GM21737 (cell line): ENCODE data around the gene BLVRB.

Experiments
- ATAC-seq: cut with Tn5 transposase; IDR thresholded peaks from one replicate; pipeline ENCODE4 v1.9.1; 2021; ENCODE audit warnings: mild to moderate bottlenecking, moderate library complexity; ENCODE audit not compliant: unreplicated experiment

Gene BLVRB

DNA sequence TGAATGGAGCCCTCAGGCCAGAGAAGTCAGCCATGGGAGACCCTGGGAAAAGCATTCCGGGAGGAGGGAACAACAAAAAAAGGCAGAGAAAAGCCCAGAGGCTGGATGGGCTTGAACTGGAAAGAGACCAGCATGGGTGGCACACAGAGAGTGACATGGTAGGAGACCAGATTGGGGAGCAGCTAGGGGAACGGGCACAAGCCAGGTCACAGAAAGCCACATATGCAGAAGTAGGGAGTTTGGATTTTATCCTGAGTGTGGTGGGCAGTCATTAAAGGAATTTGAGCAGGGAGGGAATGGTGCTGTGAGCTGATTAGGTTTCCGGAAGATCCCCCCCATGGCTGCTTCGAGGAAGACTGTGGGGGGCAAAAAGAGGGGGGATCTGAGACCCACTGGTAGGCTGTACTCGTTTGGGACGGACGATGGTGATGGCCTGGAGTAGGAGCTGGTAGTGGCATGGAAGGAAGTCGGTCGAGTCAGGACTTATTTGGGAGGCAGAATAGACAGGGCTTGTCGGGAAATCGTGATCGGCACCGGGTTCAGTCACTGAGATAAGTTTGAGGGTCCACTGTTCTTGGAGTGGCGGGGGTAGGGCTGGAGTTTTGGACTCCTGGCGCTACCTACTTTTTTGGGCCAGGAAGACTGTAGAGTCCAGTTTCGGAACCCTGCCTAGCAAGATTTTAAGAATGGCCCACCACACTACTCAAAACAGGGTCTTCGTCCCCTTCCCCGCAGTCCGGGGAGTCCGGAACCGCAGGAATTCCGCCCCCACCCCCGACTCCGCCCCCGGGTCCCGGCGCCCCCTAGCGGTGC lies 40.7 kb downstream of the BLVRB start:
- peak; percentile 0 for ATAC-seq

GRCh38 chr19:40423938-40424337 lies 41.6 kb downstream of the BLVRB start:
- ATAC-seq = no peak

DNA sequence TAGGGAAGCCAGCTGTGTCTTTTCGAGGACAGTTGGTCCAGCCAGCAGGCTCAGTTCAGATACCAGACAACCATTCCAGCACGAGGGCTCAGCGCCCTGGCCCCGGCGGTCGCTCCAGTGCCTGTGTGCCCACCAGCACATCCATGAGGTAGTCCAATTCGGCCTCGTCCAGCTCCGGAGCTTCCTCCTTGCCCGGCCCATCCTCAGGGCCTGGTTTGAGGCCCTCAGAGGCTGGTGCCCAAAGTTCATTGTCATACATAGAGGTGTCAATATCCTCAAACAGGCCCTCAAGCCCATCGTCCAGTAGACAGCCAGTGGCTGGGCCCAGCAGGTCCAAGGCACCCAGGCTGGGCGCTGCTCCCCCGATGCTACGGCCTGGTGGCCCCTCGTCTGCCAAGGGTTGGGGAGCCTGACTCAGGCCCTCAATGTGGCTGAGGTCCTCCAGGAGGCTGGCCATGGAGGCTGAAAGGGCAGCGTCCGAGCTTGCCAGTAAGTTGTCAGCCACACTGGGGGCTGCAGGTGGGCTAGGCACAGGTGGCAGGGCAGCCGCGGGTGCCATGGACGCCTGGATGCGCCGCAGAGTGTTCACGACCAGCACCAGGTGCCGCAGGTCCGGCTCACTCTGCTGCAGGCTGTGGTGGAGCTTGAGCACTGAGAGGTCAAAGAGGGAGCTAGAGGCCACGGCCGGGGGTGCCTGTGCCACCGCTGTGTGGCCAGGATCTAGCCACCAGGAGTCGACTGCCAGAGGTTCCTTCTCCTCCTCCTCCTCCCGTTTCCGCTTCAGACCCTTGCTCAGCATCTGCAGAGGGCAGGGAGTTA lies 42.6 kb downstream of the BLVRB start:
- no peak for ATAC-seq

DNA sequence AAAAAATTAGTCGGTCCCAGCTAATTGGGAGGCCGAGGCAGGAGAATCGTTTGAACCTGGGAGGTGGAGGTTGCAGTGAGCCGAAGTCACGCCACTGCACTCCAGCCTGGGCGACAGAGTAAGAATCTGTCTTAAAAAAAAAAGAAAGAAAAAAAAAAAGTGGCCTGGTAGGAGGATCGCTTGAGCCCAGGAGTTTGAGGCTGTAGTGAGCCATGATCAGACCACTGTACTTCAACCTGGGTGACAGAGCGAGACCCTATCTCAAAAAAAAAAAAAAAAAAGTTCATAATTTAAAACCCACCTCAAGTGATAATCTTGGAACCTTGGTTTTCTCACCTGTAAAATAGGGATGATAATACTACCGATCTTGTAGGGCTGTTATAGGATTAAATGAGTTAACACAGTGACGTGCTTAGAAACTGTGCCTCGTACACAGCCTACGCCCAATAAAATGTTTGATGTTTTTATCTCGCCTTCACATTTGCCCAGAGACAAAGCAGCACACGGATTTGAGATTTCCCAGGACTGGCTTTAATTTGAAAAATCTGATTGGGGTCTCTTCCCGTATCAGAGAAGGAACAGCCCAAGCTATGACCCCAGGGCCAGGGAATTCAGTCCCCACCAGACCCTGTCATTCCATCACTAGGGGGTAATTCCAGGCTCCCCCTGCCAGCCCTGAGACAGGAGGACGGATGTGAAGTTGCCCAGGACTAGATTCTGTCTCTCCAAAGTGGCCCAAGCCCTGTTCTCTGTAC lies 43.4 kb downstream of the BLVRB start:
- ATAC-seq = no peak

GRCh38 chr19:40420766-40421765 lies 44.5 kb downstream of the BLVRB start:
- peak; percentile 29 for ATAC-seq

GRCh38 chr19:40420451-40420765 lies 45.1 kb downstream of the BLVRB start:
- no peak for ATAC-seq

DNA sequence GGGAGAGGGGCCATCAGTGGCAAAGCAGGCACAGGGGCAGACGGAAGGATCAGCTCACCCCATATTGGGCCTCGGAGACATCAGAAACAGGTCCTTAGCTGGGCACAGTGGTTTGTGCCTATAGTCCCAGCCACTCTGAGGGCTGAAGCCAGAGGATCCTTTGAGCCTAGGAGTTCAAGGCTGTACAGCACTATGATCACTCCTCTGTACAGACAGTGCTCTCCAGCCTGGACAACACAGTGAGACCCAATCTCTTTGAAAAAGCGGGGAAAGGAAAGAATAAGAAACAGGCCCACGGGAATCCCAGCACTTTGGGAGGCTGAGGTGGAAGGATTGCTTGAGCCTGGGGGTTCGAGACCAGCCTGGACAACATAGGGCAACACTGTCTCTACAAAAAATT lies 45.8 kb downstream of the BLVRB start:
- ATAC-seq = no peak

DNA sequence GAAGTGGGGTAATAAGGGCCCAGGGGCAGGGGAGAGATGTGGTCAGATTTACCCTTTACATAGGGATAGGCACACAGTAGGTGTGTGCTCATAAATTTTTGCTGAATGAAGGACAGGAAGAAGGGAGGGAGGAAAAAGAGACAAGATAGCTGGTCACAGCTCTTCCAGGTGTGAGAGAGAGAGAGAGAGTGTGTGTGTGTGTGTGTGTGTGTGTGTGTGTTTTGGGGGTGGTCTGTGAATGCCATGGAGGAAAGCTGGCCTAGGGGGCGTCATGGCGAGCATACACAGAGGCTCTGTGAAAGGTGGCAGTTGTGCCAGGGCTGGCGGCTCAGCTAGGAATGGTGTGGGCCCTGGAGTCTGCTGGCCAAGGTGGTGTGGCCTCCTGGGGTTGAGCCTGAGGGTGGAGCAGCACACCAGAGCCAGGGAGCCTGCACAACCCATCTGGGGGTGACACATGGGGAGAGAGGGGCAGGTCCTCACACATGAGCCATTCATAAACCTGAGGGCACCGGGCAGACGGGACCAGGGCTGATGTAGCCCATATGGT lies 46.4 kb downstream of the BLVRB start:
- no peak for ATAC-seq

DNA sequence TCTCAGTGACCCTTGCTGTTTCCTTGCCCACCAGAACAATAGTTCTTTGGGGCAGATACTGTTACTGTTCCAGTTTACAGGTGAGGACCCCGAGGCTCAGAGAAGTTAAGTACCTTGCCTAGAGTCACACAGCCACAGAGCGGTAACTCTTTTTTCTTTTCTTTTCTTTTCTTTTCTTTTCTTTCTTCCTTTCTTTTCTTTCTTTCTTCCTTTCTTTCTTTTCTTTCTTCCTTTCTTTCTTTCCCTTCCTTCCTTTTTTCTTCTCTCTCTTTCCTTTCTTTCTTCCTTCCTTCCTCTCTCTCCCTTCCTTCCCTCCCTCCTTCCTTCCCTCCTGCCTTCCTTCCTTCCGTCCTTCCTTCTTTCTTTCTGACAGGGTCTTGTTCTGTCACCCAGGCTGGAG lies 47.5 kb downstream of the BLVRB start:
- ATAC-seq = no peak

GRCh38 chr19:40417643-40417981 lies 47.9 kb downstream of the BLVRB start:
- ATAC-seq = no peak

DNA sequence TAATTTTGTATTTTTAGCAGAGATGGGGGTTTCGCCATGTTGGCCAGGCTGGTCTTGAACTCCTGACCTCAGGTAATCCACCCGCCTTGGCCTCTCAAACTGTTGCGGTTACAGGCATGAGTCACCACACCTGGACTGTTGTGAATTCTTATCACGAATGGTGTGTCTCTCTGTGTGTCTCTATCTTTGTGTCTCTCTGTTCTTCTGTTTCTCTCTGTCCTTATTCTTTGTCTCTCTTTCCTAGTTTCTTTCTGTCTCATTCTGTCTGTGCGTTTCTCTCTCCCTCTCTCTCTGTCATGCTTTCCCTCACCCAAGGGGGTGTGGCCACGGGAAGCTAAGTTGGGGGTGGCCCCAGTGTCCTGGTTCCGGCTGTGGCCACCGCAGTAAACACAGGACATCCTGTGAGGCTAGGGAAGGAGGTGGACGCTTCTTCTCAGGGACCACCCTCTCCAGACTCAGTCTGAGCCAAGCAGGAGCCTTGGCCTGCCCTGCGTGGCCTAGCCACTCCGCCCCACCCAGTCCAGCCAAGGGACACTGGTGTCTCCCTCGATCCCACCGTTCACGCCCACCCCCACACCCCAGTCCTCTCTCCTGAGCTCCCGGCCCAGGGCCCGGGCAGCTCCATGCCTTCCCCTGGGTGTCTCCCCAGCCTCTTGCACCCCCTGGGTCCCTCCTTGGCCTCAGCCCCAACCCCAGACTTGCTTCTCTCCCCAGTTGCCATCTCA lies 48.5 kb downstream of the BLVRB start:
- ATAC-seq = no peak

GRCh38 chr19:40415768-40416167 lies 49.8 kb downstream of the BLVRB start:
- ATAC-seq = no peak

DNA sequence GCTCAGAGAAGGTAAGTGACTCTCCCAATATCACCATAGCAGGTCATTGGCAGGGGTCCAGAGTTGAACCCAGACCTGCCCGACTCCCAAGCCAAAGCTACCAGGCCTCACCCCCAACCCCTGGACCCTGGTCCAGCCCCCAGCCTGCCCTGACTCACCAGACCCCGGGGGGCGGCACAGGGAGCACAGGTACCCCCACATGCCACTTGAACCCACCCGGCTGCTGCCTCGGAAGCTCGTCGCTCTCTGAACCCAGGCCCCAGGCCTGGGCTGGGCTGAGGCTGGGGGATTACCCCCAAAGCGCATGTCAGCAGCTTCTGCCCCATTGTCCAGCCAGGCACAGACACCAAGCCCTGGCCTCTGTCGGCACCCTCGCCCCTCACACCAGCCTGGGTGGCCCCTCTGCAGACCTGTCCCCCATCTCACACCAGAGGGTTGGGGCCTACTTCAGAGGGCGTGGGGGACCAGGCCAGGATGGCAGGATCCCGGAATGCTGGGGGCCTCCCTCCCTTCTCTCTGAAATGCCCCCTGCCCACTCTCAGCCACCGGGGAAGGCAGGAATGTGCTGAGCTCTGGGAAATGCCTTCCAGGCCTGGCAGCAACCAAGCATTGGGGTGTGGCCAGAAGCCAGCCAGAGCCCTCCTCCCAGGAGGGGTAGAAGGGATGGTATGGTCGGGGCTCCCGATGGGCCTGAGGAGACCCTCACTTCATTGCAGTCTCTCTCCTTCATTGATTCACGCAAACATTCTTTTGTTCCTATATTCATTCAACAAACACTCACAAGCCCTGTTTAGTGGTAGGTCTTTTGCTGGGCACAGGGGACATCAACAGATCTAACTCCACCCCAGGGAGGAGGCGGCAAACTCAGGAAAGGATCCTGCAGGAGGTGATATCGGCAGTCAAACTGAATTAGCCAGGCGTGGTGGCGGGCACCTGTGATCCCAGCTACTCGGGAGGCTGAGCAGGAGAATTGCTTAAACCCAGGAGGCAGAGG lies 50.7 kb downstream of the BLVRB start:
- ATAC-seq = no peak

- ATAC-seq = no peak
These were observed 52.2 kb downstream of the BLVRB start, which contains the start of gene PRX for GRCh38 chr19:40413291-40413845. Gene PRX, minus strand, starts transcription at chr19:40413378. Its CDS starts 5,446 bp downstream, at chr19:40407932.

DNA sequence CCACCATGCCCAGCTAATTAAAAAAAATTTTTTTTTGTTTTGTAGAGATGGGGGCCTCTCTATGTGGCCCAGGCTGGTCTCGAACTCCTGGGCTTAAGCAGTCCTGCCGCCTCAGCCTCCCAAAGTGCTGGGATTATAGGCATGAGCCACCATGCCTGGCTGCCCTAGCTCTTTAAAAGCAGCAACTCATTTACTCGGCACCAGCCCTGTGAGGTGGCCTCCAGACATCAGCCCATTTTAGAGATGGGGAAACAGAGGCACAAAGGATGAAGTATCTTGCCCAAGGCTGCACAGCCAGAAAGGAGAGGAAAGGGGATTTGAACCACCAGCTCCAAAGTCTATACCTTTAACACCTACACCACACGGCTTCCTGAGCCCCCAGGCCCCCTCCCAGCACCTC lies 52.7 kb downstream of the BLVRB start:
- no peak for ATAC-seq

DNA sequence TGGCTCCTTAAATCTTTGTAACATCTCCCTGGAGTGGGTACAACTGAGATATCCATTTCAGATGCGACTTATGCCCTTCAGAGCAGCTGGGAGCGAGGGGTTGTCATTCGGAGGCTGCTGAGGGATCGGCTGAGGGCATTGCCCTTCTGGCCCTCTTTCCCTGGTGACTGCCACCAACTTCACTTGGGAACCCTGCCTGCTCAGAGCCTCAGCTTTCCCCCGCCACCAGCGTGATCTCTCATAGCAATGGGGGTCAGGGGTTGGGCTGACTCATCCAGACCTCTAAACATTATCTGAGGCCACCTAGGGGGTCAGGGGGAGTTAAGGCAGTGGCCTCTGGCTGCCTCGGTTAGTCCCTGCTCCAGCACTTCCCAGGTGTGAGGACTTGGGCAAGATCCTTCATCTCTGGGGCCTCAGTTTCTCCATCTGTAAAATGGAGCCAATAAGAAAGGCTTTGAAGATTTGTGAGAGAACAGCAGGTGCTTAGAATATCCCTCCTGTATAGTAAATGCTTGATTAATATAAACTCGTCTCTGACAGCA lies 53.5 kb downstream of the BLVRB start:
- no peak for ATAC-seq

DNA sequence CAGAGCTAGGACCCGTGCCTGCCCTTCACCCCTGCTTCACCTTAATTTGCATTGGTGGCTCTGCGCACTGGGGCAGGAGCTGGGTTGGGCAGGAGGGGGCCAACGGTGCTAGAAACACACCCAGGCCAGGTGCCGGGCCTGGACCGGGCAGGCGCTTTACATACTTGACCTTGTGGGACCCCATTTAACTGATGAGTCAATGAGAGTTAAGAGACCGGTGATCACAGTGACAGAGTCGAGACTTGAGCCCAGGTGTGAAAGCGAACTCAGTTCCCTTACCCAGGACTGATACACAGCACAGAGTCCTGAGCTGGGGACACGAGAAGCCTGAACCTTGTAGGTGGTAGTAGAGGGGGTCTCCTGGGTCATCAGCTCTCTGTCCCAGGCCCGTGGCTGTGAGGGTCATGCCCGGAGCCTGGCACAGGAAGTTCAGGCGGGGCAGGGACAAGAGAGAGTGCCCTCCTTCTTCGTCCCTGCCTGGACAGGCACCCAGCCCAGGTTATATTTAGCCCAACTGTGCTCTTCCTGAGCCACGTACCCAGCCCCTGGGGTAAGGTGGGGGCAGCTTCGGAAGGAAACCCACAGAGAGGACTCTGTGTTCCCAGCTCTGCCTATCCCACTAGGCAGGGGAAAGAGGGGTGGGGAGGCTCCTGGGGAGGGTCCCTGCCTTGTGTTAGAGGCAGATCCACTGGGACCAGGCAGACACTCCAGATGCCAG lies 54.3 kb downstream of the BLVRB start:
- no peak for ATAC-seq
